ENCODE data around the gene SDHA.

The SDHA gene

GRCh38 chr5:171801-172331, 46.3 kb upstream of the SDHA start:
- no peak overlapping the region for H3K27ac ChIP-seq
- TF ChIP-seq CTCF (IDR thresholded peaks at IDR 0.05): no peak
- H3K4me1 ChIP-seq: peaks cover 7% of the 10 kb centered on the region
- H3K79me2 ChIP-seq: no peaks in the 10 kb centered on the region
- no peaks in the 10 kb centered on the region for H3K9me3 ChIP-seq (ENCODE audit: control insufficient read depth, low read length)
- H3K4me2 ChIP-seq (ENCODE audit: low read length): no peak overlapping the region
- H3K9ac ChIP-seq: no peak overlapping the region
- H2AFZ ChIP-seq: no peak overlapping the region
- no peak overlapping the region for H3K4me3 ChIP-seq (ENCODE audit: low read depth, low read length)
- no peaks in the 10 kb centered on the region for H3K36me3 ChIP-seq (ENCODE audit: control insufficient read depth, insufficient read depth, low read length)
- H3K27me3 ChIP-seq (ENCODE audit: control insufficient read depth, insufficient read depth, low read length): no peaks in the 10 kb centered on the region

DNA sequence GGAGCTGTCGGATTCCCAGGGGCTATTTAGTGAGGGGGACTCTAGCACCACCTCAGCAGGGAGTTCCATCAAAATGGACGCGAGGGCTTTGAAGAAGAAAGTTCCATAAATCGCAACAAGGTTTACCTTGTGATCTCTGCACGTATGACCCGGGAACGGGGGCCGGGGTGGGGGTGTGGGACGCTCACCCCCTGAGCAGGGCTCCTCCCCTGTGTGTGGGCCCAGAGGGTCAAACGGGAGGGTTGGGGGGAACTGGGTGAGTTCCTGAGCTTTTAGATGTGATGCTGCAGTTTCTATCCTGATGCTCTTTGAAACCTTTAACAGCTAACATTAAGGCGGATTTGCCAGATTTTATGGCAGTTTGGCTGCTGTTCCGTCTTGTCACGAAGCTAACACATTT, 45.7 kb upstream of the SDHA start:
- H3K9me3 ChIP-seq (ENCODE audit: control insufficient read depth, low read length): no peaks in the 10 kb centered on the region
- H3K27ac ChIP-seq: no peak overlapping the region

GRCh38 chr5:172841-173251, 45.3 kb upstream of the SDHA start:
- H3K9me3 ChIP-seq (ENCODE audit: control insufficient read depth, low read length): no peaks in the 10 kb centered on the region
- no peak overlapping the region for H3K9ac ChIP-seq
- peaks cover 7% of the 10 kb centered on the region for H3K4me1 ChIP-seq
- no peak overlapping the region for H3K27ac ChIP-seq
- H3K36me3 ChIP-seq (ENCODE audit: control insufficient read depth, insufficient read depth, low read length): no peaks in the 10 kb centered on the region
- H3K4me2 ChIP-seq (ENCODE audit: low read length): no peak overlapping the region
- H3K27me3 ChIP-seq (ENCODE audit: control insufficient read depth, insufficient read depth, low read length): no peaks in the 10 kb centered on the region
- H2AFZ ChIP-seq: no peak overlapping the region
- no peak for TF ChIP-seq CTCF (IDR thresholded peaks at IDR 0.05)
- no peaks in the 10 kb centered on the region for H3K79me2 ChIP-seq
- H3K4me3 ChIP-seq (ENCODE audit: low read depth, low read length): no peak overlapping the region

More for the DNA sequence above, 45.7 kb upstream of the SDHA start:
- H3K27me3 ChIP-seq (ENCODE audit: control insufficient read depth, insufficient read depth, low read length): no peaks in the 10 kb centered on the region
- H3K36me3 ChIP-seq (ENCODE audit: control insufficient read depth, insufficient read depth, low read length): no peaks in the 10 kb centered on the region
- H3K4me1 ChIP-seq: peaks cover 7% of the 10 kb centered on the region
- H3K79me2 ChIP-seq: no peaks in the 10 kb centered on the region
- no peak overlapping the region for H2AFZ ChIP-seq
- TF ChIP-seq CTCF (IDR thresholded peaks at IDR 0.05): no peak
- no peak overlapping the region for H3K4me3 ChIP-seq (ENCODE audit: low read depth, low read length)
- H3K9ac ChIP-seq: no peak overlapping the region
- H3K4me2 ChIP-seq (ENCODE audit: low read length): no peak overlapping the region

DNA sequence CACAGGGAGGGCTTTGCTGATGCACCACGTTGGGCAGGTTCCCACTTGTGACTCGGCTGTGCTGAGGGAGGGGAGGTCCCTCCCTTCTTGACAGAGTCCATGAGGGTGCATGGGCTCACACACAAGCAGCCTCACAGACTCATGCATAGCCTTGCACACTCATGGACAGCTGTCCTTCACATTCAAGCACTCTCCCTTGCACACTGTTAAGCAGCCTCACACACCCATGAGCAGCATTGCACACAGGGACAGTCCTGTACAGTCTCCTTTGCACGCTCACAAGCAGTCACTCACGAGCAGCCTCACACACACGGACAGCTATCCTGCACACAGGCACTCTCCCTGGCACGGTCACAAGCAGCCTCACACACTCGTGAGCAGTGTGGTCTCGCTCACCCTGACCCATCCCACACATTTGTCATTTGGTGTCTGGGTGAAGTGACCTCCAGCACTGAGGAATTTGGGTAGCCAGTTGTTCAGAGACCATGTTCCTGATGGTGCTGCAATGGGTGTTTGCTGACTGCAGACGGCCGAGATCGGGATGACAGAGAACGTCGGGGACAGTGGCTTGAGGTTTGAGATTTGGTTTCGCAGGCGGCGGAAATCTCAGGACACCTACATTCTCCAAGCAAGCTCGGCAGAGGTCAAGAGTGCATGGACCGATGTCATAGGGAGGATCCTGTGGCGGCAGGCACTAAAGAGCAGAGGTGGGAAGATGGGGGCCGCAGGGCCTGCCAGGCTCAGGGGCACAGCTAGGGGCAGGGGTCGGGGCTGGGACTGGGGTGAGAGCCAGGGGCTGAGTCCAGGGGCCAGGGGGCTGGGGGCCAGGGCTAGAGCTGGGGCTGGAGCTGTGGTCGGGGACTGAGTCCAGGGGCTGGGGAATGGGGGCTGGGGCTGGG, 44.5 kb upstream of the SDHA start:
- no peaks in the 10 kb centered on the region for H3K9me3 ChIP-seq (ENCODE audit: control insufficient read depth, low read length)
- no peaks in the 10 kb centered on the region for H3K36me3 ChIP-seq (ENCODE audit: control insufficient read depth, insufficient read depth, low read length)
- no peak for TF ChIP-seq CTCF (IDR thresholded peaks at IDR 0.05)
- peaks cover 7% of the 10 kb centered on the region for H3K4me1 ChIP-seq
- H3K4me2 ChIP-seq (ENCODE audit: low read length): no peak overlapping the region
- H3K27me3 ChIP-seq (ENCODE audit: control insufficient read depth, insufficient read depth, low read length): no peaks in the 10 kb centered on the region
- no peak overlapping the region for H3K4me3 ChIP-seq (ENCODE audit: low read depth, low read length)
- no peaks in the 10 kb centered on the region for H3K79me2 ChIP-seq
- no peak overlapping the region for H3K9ac ChIP-seq
- no peak overlapping the region for H2AFZ ChIP-seq
- no peak overlapping the region for H3K27ac ChIP-seq

DNA sequence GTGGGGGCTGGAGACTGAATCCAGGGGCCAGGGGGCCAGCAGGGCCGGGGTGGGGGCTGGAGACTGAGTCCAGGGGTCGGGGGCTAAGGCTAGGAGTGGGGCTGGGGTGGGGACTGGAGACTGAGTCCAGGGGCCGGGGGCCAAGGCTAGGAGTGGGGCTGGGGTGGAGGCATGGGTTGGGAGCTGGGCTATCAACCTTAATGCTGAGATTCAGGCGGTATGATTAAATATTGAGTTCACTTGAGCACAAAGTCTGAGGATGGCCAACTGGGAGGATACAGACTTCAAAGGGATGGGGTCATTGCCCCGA, 43.9 kb upstream of the SDHA start:
- Histone ChIP-seq H3K27me3 (ENCODE audit: control insufficient read depth, insufficient read depth, low read length) (no peaks in the 10 kb centered on the region), H3K9me3 (ENCODE audit: control insufficient read depth, low read length) (no peaks in the 10 kb centered on the region), H3K4me2 (ENCODE audit: low read length) (no peak overlapping the region), H3K4me3 (ENCODE audit: low read depth, low read length) (no peak overlapping the region), H3K4me1 (peaks cover 7% of the 10 kb centered on the region), H2AFZ (no peak overlapping the region), H3K36me3 (ENCODE audit: control insufficient read depth, insufficient read depth, low read length) (no peaks in the 10 kb centered on the region), H3K79me2 (no peaks in the 10 kb centered on the region), H3K27ac (no peak overlapping the region), H3K9ac (no peak overlapping the region)
- no peak for TF ChIP-seq CTCF (IDR thresholded peaks at IDR 0.05)
